Neural cell (in vitro differentiated cells): ENCODE results near the gene ZFPM1.

Source experiments
- EP300 ChIP-seq: fragments of 450-650 bp; conservative IDR thresholded peaks from 2 replicates; pipeline ENCODE4 v1.6.1; 2014; ENCODE audit warnings: antibody characterized with exemption, mild to moderate bottlenecking, moderate library complexity; ENCODE audit not compliant: poor library complexity, severe bottlenecking
- EZH2 ChIP-seq: fragments of 200-600, 300-800 bp; shearing (Covaris generic), sonication (generic); IDR thresholded peaks from 2 replicates; pipeline ENCODE4 v1.6.1; 2014; ENCODE audit warnings: antibody characterized with exemption, low read length, borderline replicate concordance, mild to moderate bottlenecking; ENCODE audit not compliant: insufficient read depth, poor library complexity, severe bottlenecking
- POLR2AphosphoS5 ChIP-seq: IDR thresholded peaks from 2 replicates; pipeline ENCODE4 v1.6.1; 2012
- RAD21 ChIP-seq: fragments of 450-650 bp; conservative IDR thresholded peaks from 2 replicates; pipeline ENCODE4 v1.6.1; 2014; ENCODE audit warnings: antibody characterized with exemption, mild to moderate bottlenecking, moderate library complexity
- TAF1 ChIP-seq: IDR thresholded peaks from 2 replicates; pipeline ENCODE4 v1.6.1; 2012; ENCODE audit warnings: low read depth
- TF ChIP-seq, protein P1 (sequence below): fragments of 450-650 bp; IDR thresholded peaks from 2 replicates; pipeline ENCODE4 v1.5.1; 2014; ENCODE audit warnings: antibody characterized with exemption, mild to moderate bottlenecking, moderate library complexity; ENCODE audit not compliant: poor library complexity, severe bottlenecking
- TF ChIP-seq, protein P2 (sequence below): IDR thresholded peaks from 2 replicates; pipeline ENCODE4 v1.6.1; 2012; ENCODE audit warnings: borderline replicate concordance

DNA sequence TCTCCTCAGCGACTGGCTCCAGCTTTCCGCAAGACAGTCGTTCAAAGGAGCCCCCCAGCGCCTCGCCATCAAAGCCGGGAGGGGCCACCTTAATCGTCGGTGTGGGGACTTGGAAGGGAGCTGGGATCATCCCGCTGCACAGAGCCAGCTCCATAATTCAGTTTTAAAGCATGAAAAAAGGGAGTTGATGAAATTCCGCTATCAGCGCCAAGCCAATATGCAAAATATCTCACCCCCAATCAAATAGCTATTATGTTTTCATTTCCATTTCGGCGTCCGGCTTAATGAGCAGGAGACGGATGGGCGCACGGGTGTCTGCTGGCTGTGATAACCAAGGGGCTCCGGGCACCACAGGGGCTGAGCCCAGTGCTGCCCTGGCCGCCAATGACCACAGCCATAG, 27.7 kb downstream of the ZFPM1 start:
- no peak for TF ChIP-seq POLR2AphosphoS5
- TF ChIP-seq EP300 = no peak
- TF ChIP-seq, protein P1, sequence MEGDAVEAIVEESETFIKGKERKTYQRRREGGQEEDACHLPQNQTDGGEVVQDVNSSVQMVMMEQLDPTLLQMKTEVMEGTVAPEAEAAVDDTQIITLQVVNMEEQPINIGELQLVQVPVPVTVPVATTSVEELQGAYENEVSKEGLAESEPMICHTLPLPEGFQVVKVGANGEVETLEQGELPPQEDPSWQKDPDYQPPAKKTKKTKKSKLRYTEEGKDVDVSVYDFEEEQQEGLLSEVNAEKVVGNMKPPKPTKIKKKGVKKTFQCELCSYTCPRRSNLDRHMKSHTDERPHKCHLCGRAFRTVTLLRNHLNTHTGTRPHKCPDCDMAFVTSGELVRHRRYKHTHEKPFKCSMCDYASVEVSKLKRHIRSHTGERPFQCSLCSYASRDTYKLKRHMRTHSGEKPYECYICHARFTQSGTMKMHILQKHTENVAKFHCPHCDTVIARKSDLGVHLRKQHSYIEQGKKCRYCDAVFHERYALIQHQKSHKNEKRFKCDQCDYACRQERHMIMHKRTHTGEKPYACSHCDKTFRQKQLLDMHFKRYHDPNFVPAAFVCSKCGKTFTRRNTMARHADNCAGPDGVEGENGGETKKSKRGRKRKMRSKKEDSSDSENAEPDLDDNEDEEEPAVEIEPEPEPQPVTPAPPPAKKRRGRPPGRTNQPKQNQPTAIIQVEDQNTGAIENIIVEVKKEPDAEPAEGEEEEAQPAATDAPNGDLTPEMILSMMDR = no peak
- no peak for TF ChIP-seq RAD21
- TF ChIP-seq TAF1 = no peak
- TF ChIP-seq, protein P2, sequence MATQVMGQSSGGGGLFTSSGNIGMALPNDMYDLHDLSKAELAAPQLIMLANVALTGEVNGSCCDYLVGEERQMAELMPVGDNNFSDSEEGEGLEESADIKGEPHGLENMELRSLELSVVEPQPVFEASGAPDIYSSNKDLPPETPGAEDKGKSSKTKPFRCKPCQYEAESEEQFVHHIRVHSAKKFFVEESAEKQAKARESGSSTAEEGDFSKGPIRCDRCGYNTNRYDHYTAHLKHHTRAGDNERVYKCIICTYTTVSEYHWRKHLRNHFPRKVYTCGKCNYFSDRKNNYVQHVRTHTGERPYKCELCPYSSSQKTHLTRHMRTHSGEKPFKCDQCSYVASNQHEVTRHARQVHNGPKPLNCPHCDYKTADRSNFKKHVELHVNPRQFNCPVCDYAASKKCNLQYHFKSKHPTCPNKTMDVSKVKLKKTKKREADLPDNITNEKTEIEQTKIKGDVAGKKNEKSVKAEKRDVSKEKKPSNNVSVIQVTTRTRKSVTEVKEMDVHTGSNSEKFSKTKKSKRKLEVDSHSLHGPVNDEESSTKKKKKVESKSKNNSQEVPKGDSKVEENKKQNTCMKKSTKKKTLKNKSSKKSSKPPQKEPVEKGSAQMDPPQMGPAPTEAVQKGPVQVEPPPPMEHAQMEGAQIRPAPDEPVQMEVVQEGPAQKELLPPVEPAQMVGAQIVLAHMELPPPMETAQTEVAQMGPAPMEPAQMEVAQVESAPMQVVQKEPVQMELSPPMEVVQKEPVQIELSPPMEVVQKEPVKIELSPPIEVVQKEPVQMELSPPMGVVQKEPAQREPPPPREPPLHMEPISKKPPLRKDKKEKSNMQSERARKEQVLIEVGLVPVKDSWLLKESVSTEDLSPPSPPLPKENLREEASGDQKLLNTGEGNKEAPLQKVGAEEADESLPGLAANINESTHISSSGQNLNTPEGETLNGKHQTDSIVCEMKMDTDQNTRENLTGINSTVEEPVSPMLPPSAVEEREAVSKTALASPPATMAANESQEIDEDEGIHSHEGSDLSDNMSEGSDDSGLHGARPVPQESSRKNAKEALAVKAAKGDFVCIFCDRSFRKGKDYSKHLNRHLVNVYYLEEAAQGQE = no peak
- no peak for TF ChIP-seq EZH2
